ENCODE measurements around the gene UCP2. TPM values are rescaled to one million over a fixed set of nuclear protein-coding genes. Genes with fewer than 3 reads are reported as not detected.

UCP2 gene
- total and polyA plus RNA-seq, 9 of the 15 experiments (the other 6 are each of a cell fraction or from before 2014, with no cell fraction given) = 19.2 to 216 (median 87.9) TPM

GRCh38 chr11:73982990-73983740 lies 522 bp upstream of the UCP2 start (continued):
- TF ChIP-seq, protein P1, sequence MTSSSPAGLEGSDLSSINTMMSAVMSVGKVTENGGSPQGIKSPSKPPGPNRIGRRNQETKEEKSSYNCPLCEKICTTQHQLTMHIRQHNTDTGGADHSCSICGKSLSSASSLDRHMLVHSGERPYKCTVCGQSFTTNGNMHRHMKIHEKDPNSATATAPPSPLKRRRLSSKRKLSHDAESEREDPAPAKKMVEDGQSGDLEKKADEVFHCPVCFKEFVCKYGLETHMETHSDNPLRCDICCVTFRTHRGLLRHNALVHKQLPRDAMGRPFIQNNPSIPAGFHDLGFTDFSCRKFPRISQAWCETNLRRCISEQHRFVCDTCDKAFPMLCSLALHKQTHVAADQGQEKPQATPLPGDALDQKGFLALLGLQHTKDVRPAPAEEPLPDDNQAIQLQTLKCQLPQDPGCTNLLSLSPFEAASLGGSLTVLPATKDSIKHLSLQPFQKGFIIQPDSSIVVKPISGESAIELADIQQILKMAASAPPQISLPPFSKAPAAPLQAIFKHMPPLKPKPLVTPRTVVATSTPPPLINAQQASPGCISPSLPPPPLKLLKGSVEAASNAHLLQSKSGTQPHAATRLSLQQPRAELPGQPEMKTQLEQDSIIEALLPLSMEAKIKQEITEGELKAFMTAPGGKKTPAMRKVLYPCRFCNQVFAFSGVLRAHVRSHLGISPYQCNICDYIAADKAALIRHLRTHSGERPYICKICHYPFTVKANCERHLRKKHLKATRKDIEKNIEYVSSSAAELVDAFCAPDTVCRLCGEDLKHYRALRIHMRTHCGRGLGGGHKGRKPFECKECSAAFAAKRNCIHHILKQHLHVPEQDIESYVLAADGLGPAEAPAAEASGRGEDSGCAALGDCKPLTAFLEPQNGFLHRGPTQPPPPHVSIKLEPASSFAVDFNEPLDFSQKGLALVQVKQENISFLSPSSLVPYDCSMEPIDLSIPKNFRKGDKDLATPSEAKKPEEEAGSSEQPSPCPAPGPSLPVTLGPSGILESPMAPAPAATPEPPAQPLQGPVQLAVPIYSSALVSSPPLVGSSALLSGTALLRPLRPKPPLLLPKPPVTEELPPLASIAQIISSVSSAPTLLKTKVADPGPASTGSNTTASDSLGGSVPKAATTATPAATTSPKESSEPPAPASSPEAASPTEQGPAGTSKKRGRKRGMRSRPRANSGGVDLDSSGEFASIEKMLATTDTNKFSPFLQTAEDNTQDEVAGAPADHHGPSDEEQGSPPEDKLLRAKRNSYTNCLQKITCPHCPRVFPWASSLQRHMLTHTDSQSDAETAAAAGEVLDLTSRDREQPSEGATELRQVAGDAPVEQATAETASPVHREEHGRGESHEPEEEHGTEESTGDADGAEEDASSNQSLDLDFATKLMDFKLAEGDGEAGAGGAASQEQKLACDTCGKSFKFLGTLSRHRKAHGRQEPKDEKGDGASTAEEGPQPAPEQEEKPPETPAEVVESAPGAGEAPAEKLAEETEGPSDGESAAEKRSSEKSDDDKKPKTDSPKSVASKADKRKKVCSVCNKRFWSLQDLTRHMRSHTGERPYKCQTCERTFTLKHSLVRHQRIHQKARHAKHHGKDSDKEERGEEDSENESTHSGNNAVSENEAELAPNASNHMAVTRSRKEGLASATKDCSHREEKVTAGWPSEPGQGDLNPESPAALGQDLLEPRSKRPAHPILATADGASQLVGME (CRISPR knock-in tag; IDR thresholded peaks at IDR 0.05) = peak; percentile 93
- TF ChIP-seq DEAF1 (CRISPR knock-in tag; IDR thresholded peaks at IDR 0.05) = no peak
- peak; percentile 76; the same call in 1 of the 2 replicates for TF ChIP-seq SMARCA5 (IDR thresholded peaks at IDR 0.05)
- no peak for TF ChIP-seq NCOA4 (IDR thresholded peaks at IDR 0.05; ENCODE audit: partially characterized antibody)
- TF ChIP-seq, protein P2, sequence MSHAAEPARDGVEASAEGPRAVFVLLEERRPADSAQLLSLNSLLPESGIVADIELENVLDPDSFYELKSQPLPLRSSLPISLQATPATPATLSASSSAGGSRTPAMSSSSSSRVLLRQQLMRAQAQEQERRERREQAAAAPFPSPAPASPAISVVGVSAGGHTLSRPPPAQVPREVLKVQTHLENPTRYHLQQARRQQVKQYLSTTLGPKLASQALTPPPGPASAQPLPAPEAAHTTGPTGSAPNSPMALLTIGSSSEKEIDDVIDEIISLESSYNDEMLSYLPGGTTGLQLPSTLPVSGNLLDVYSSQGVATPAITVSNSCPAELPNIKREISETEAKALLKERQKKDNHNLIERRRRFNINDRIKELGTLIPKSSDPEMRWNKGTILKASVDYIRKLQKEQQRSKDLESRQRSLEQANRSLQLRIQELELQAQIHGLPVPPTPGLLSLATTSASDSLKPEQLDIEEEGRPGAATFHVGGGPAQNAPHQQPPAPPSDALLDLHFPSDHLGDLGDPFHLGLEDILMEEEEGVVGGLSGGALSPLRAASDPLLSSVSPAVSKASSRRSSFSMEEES (CRISPR knock-in tag; IDR thresholded peaks at IDR 0.05) = peak; percentile 76
- TF ChIP-seq FOS (IDR thresholded peaks at IDR 0.05; ENCODE audit: extremely low read depth, insufficient read length) = peak; percentile 82
- TF ChIP-seq ARNT (IDR thresholded peaks at IDR 0.05) = peak in 1 of 2 experiments; percentile 67; a peak in 1 of 4 replicates
- TF ChIP-seq ZNF561 (CRISPR knock-in tag; conservative IDR thresholded peaks at IDR 0.05) = no peak
- TF ChIP-seq, protein P3, sequence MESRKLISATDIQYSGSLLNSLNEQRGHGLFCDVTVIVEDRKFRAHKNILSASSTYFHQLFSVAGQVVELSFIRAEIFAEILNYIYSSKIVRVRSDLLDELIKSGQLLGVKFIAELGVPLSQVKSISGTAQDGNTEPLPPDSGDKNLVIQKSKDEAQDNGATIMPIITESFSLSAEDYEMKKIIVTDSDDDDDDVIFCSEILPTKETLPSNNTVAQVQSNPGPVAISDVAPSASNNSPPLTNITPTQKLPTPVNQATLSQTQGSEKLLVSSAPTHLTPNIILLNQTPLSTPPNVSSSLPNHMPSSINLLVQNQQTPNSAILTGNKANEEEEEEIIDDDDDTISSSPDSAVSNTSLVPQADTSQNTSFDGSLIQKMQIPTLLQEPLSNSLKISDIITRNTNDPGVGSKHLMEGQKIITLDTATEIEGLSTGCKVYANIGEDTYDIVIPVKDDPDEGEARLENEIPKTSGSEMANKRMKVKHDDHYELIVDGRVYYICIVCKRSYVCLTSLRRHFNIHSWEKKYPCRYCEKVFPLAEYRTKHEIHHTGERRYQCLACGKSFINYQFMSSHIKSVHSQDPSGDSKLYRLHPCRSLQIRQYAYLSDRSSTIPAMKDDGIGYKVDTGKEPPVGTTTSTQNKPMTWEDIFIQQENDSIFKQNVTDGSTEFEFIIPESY (CRISPR knock-in tag; IDR thresholded peaks at IDR 0.05) = peak; percentile 61; the same call in 1 of the 2 replicates
- TF ChIP-seq GABPB2 (CRISPR knock-in tag; conservative IDR thresholded peaks at IDR 0.05) = 0 out of 2 replicates have a peak, but pooled peaks have one; percentile 39
- TF ChIP-seq, protein P4, sequence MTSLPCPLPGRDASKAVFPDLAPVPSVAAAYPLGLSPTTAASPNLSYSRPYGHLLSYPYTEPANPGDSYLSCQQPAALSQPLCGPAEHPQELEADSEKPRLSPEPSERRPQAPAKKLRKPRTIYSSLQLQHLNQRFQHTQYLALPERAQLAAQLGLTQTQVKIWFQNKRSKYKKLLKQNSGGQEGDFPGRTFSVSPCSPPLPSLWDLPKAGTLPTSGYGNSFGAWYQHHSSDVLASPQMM (CRISPR knock-in tag; IDR thresholded peaks at IDR 0.05) = no peak
- TF ChIP-seq SMAD3 (CRISPR knock-in tag; conservative IDR thresholded peaks at IDR 0.05) = peak; percentile 81; the same call in 1 of the 2 replicates
- TF ChIP-seq, protein P5, sequence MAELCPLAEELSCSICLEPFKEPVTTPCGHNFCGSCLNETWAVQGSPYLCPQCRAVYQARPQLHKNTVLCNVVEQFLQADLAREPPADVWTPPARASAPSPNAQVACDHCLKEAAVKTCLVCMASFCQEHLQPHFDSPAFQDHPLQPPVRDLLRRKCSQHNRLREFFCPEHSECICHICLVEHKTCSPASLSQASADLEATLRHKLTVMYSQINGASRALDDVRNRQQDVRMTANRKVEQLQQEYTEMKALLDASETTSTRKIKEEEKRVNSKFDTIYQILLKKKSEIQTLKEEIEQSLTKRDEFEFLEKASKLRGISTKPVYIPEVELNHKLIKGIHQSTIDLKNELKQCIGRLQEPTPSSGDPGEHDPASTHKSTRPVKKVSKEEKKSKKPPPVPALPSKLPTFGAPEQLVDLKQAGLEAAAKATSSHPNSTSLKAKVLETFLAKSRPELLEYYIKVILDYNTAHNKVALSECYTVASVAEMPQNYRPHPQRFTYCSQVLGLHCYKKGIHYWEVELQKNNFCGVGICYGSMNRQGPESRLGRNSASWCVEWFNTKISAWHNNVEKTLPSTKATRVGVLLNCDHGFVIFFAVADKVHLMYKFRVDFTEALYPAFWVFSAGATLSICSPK (IDR thresholded peaks at IDR 0.05; ENCODE audit: borderline replicate concordance) = peak; percentile 80; the same call in 1 of the 2 replicates

Measured in K562 (cell line).